WTC11 (cell line): Measurements from ENCODE around the gene BAG2. TPM values are rescaled to one million over a fixed set of nuclear protein-coding genes. Genes with fewer than 3 reads are reported as not detected.

ENCODE experiments used
- ATAC-seq: fragments of 200-7000 bp; cut with Tn5 transposase; 2 replicates; pipeline ENCODE4 v1.10.0; 2021; ENCODE audit warnings: mild to moderate bottlenecking, moderate library complexity
- CTCF ChIA-PET: fragments of 300-600 bp; sonication (Branson Sonifier 250); formaldehyde crosslinking; loops from one replicate; lab custom pipeline; 2021; ENCODE audit warnings: antibody characterized with exemption; lab: Charles Lee
- POLR2A ChIA-PET: fragments of 350-600 bp; sonication (Branson Sonifier 250); formaldehyde crosslinking; loops from one replicate; lab custom pipeline; 2021; ENCODE audit warnings: antibody characterized with exemption; lab: Charles Lee
- DNase-seq: peaks from one replicate; pipeline ENCODE4 v3.0.0; 2021; ENCODE audit warnings: low spot score
- H3K27ac Mint-ChIP-seq: 2 replicates; pipeline ENCODE4 v1.8.0; 2021; ENCODE audit warnings: mixed read lengths
- H3K27me3 Mint-ChIP-seq: 2 replicates; pipeline ENCODE4 v1.8.0; 2021; ENCODE audit warnings: low read depth, mild to moderate bottlenecking, moderate library complexity, mixed read lengths
- H3K36me3 Mint-ChIP-seq: 2 replicates; pipeline ENCODE4 v1.8.0; 2021; ENCODE audit warnings: mixed read lengths
- H3K4me1 Mint-ChIP-seq: 2 replicates; pipeline ENCODE4 v1.8.0; 2022; ENCODE audit warnings: mixed read lengths
- H3K4me3 Mint-ChIP-seq: 2 replicates; pipeline ENCODE4 v1.8.0; 2021; ENCODE audit warnings: mild to moderate bottlenecking, moderate library complexity, mixed read lengths
- H3K9me3 Mint-ChIP-seq: 2 replicates; pipeline ENCODE4 v1.8.0; 2021; ENCODE audit warnings: mixed read lengths
- CBFB ChIP-seq: sonication (generic); formaldehyde crosslinking; IDR thresholded peaks from 2 replicates; pipeline ENCODE4 v1.8.1; 2022; ENCODE audit warnings: mild to moderate bottlenecking, low read depth, missing genetic modification reagents
- CTCF ChIP-seq: fragments of 200-600 bp; IDR thresholded peaks from 2 replicates; pipeline ENCODE4 v1.8.0; 2022; ENCODE audit warnings: antibody characterized with exemption
- ESRRA ChIP-seq: sonication (generic); formaldehyde crosslinking; IDR thresholded peaks from 2 replicates; pipeline ENCODE4 v1.8.1; 2022; ENCODE audit warnings: mild to moderate bottlenecking, missing genetic modification reagents, borderline replicate concordance
- FOXJ3 ChIP-seq: sonication (generic); formaldehyde crosslinking; IDR thresholded peaks from 2 replicates; pipeline ENCODE4 v1.9.0; 2021; ENCODE audit warnings: missing genetic modification reagents, mild to moderate bottlenecking, borderline replicate concordance
- GRHL2 ChIP-seq: fragments of 250-450 bp; sonication (Bioruptor Pico); IDR thresholded peaks from 2 replicates; pipeline ENCODE4 v1.8.0; 2022; ENCODE audit warnings: mild to moderate bottlenecking, moderate library complexity; ENCODE audit not compliant: insufficient replicate concordance, severe bottlenecking
- HMGA2 ChIP-seq: fragments of 250-450 bp; sonication (Bioruptor Pico); IDR thresholded peaks from 2 replicates; pipeline ENCODE4 v1.4.0; 2021; ENCODE audit warnings: mild to moderate bottlenecking, moderate library complexity
- IRF1 ChIP-seq: sonication (generic); formaldehyde crosslinking; IDR thresholded peaks from 2 replicates; pipeline ENCODE4 v1.8.0; 2023; ENCODE audit warnings: missing genetic modification reagents
- IRF2 ChIP-seq: sonication (generic); formaldehyde crosslinking; IDR thresholded peaks from 2 replicates; pipeline ENCODE4 v1.8.0; 2022; ENCODE audit warnings: low read depth, missing genetic modification reagents, borderline replicate concordance
- MXD4 ChIP-seq: fragments of 250-450 bp; sonication (Bioruptor Pico); IDR thresholded peaks from 2 replicates; pipeline ENCODE4 v1.8.0; 2021; ENCODE audit warnings: mild to moderate bottlenecking, moderate library complexity, borderline replicate concordance
- MYBL2 ChIP-seq: sonication (generic); formaldehyde crosslinking; IDR thresholded peaks from 2 replicates; pipeline ENCODE4 v1.8.1; 2023; ENCODE audit warnings: mild to moderate bottlenecking, moderate library complexity, missing genetic modification reagents
- NFE2L1 ChIP-seq: sonication (generic); formaldehyde crosslinking; IDR thresholded peaks from 2 replicates; pipeline ENCODE4 v1.8.1; 2023; ENCODE audit warnings: missing genetic modification reagents
- NR1H2 ChIP-seq: sonication (generic); formaldehyde crosslinking; IDR thresholded peaks from 2 replicates; pipeline ENCODE4 v1.9.0; 2021; ENCODE audit warnings: mild to moderate bottlenecking, moderate library complexity, missing genetic modification reagents
- SOX15 ChIP-seq: fragments of 250-450 bp; sonication (Bioruptor Pico); IDR thresholded peaks from 2 replicates; pipeline ENCODE4 v1.9.0; 2021; ENCODE audit warnings: mild to moderate bottlenecking
- SP1 ChIP-seq: sonication (generic); formaldehyde crosslinking; conservative IDR thresholded peaks from 2 replicates; pipeline ENCODE4 v1.8.1; 2022; ENCODE audit warnings: missing genetic modification reagents
- ZBTB21 ChIP-seq: sonication (generic); formaldehyde crosslinking; IDR thresholded peaks from 2 replicates; pipeline ENCODE4 v1.8.1; 2023; ENCODE audit warnings: mild to moderate bottlenecking, missing genetic modification reagents, borderline replicate concordance
- ZNF263 ChIP-seq: sonication (generic); formaldehyde crosslinking; IDR thresholded peaks from 2 replicates; pipeline ENCODE4 v1.8.1; 2022; ENCODE audit warnings: low read depth, mild to moderate bottlenecking, moderate library complexity, missing genetic modification reagents
- ZNF671 ChIP-seq: fragments of 250-450 bp; sonication (Bioruptor Pico); IDR thresholded peaks from 2 replicates; pipeline ENCODE4 v1.8.0; 2021; ENCODE audit warnings: mild to moderate bottlenecking
- ZSCAN18 ChIP-seq: fragments of 250-450 bp; sonication (Bioruptor Pico); IDR thresholded peaks from 2 replicates; pipeline ENCODE4 v2.1.2; 2022; ENCODE audit warnings: mild to moderate bottlenecking, moderate library complexity
- total RNA-seq: library from RNA; stranded (reverse); gene quantifications from 3 replicates; pipeline ENCODE4 v1.2.3, GENCODE V29; 2021
- TF ChIP-seq, protein P1 (sequence below): sonication (generic); formaldehyde crosslinking; IDR thresholded peaks from 2 replicates; pipeline ENCODE4 v1.8.1; 2022; ENCODE audit warnings: mild to moderate bottlenecking, missing genetic modification reagents, moderate library complexity, borderline replicate concordance
- TF ChIP-seq, protein P2 (sequence below): sonication (generic); formaldehyde crosslinking; IDR thresholded peaks from 2 replicates; pipeline ENCODE4 v1.8.1; 2022; ENCODE audit warnings: mild to moderate bottlenecking, moderate library complexity, missing genetic modification reagents
- TF ChIP-seq, protein P3 (sequence below): sonication (generic); formaldehyde crosslinking; conservative IDR thresholded peaks from 2 replicates; pipeline ENCODE4 v1.8.1; 2022; ENCODE audit warnings: mild to moderate bottlenecking, missing genetic modification reagents
- TF ChIP-seq, protein P4 (sequence below): sonication (generic); formaldehyde crosslinking; IDR thresholded peaks from 2 replicates; pipeline ENCODE4 v1.8.1; 2023; ENCODE audit warnings: mild to moderate bottlenecking, moderate library complexity, missing genetic modification reagents

BAG2 gene
- total RNA-seq, 1 experiment from 2014 or later, result 8.0 TPM

- no peaks in the 10 kb centered on the region for H3K4me1 Mint-ChIP-seq
- no peaks in the 10 kb centered on the region for H3K9me3 Mint-ChIP-seq
- ChIA-PET CTCF (no interaction called here), POLR2A (interaction anchor here (0.6 kb wide), 1 partner anchor 320 kb away, joined by 3 read pairs; no protein-coding TSS in a partner anchor)
- H3K27me3 Mint-ChIP-seq, result no peaks in the 10 kb centered on the region
- H3K4me3 Mint-ChIP-seq, result no peak overlapping the region
- no peak overlapping the region for H3K27ac Mint-ChIP-seq
- TF ChIP-seq, protein P1, sequence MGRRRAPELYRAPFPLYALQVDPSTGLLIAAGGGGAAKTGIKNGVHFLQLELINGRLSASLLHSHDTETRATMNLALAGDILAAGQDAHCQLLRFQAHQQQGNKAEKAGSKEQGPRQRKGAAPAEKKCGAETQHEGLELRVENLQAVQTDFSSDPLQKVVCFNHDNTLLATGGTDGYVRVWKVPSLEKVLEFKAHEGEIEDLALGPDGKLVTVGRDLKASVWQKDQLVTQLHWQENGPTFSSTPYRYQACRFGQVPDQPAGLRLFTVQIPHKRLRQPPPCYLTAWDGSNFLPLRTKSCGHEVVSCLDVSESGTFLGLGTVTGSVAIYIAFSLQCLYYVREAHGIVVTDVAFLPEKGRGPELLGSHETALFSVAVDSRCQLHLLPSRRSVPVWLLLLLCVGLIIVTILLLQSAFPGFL, result no peak
- TF ChIP-seq, protein P2, sequence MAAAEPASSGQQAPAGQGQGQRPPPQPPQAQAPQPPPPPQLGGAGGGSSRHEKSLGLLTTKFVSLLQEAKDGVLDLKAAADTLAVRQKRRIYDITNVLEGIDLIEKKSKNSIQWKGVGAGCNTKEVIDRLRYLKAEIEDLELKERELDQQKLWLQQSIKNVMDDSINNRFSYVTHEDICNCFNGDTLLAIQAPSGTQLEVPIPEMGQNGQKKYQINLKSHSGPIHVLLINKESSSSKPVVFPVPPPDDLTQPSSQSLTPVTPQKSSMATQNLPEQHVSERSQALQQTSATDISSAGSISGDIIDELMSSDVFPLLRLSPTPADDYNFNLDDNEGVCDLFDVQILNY (CRISPR knock-in tag), result no peak
- TF ChIP-seq HMGA2 (CRISPR knock-in tag) (no peak), NR1H2 (CRISPR knock-in tag) (no peak), CTCF (no peak)
- no peak for DNase-seq
- no peak for ATAC-seq
- H3K36me3 Mint-ChIP-seq, result peaks cover 18% of the 10 kb centered on the region; the same call in 1 of the 2 replicates
Measured at GRCh38 chr6:57162028-57162427, 10.1 kb upstream of the BAG2 start.

DNA sequence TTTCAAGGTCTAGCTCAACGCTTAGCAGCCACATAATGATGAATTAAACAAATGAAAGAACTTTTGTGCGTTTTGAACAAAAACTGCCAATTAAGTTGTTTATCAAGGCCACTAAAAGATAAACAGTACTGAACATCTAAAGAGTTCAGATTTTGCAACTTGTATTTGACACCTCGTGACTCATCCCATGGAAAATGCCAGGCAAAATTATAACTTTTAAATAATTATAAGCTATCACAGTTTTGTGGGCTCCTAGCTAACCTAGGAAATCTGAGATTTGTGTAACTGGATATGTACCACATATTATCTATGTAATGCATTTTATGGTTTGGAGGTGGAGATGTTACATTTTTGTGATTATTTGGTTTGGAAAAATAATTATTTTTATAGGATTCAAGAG, 9.6 kb upstream of the BAG2 start:
- ATAC-seq, result no peak
- DNase-seq, result no peak
- H3K4me1 Mint-ChIP-seq, result no peaks in the 10 kb centered on the region
- no peak overlapping the region for H3K4me3 Mint-ChIP-seq
- TF ChIP-seq, protein P3, sequence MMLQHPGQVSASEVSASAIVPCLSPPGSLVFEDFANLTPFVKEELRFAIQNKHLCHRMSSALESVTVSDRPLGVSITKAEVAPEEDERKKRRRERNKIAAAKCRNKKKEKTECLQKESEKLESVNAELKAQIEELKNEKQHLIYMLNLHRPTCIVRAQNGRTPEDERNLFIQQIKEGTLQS (CRISPR knock-in tag), result no peak
- TF ChIP-seq IRF2 (CRISPR knock-in tag) (no peak), NFE2L1 (no peak), SP1 (CRISPR knock-in tag) (no peak), ZBTB21 (no peak), MYBL2 (CRISPR knock-in tag) (no peak), FOXJ3 (CRISPR knock-in tag) (no peak), ZNF263 (CRISPR knock-in tag) (no peak), ZNF671 (CRISPR knock-in tag) (no peak)
- TF ChIP-seq, all 79 proteins: peak for 0
- Mint-ChIP-seq H3K9me3 (no peaks in the 10 kb centered on the region), H3K27me3 (no peaks in the 10 kb centered on the region), H3K27ac (no peak overlapping the region), H3K36me3 (peaks cover 18% of the 10 kb centered on the region; the same call in 1 of the 2 replicates)
- ChIA-PET POLR2A (interaction anchor here (0.6 kb wide), 1 partner anchor 320 kb away, joined by 3 read pairs; no protein-coding TSS in a partner anchor), CTCF (interaction anchor here (0.7 kb wide), 1 partner anchor 258 kb away, joined by 5 read pairs; no protein-coding TSS in a partner anchor)

- peaks cover 21% of the 10 kb centered on the region; the same call in 1 of the 2 replicates for H3K36me3 Mint-ChIP-seq
- H3K27ac Mint-ChIP-seq, result no peak overlapping the region
- H3K4me1 Mint-ChIP-seq, result no peaks in the 10 kb centered on the region
- DNase-seq (no peak), ATAC-seq (no peak)
- no peaks in the 10 kb centered on the region for H3K27me3 Mint-ChIP-seq
- POLR2A ChIA-PET, result no interaction called here
- CTCF ChIA-PET, result no interaction called here
- no peaks in the 10 kb centered on the region for H3K9me3 Mint-ChIP-seq
- H3K4me3 Mint-ChIP-seq, result no peak overlapping the region
- TF ChIP-seq GRHL2 (CRISPR knock-in tag) (no peak), SOX15 (CRISPR knock-in tag) (no peak)
Measured at GRCh38 chr6:57163956-57164355, 8.2 kb upstream of the BAG2 start.

- CTCF ChIA-PET, result no interaction called here
- no peaks in the 10 kb centered on the region for H3K9me3 Mint-ChIP-seq
- DNase-seq (no peak), ATAC-seq (no peak)
- H3K4me1 Mint-ChIP-seq, result peaks cover 4% of the 10 kb centered on the region; the same call in 1 of the 2 replicates
- H3K27me3 Mint-ChIP-seq, result no peaks in the 10 kb centered on the region
- H3K36me3 Mint-ChIP-seq, result peaks cover 21% of the 10 kb centered on the region; the same call in 1 of the 2 replicates
- no peak overlapping the region for H3K27ac Mint-ChIP-seq
- POLR2A ChIA-PET, result no interaction called here
- H3K4me3 Mint-ChIP-seq, result no peak overlapping the region
- TF ChIP-seq CBFB (CRISPR knock-in tag) (no peak), ZSCAN18 (CRISPR knock-in tag) (no peak), IRF1 (no peak), ESRRA (CRISPR knock-in tag) (no peak), MXD4 (no peak)
- TF ChIP-seq, protein P4, sequence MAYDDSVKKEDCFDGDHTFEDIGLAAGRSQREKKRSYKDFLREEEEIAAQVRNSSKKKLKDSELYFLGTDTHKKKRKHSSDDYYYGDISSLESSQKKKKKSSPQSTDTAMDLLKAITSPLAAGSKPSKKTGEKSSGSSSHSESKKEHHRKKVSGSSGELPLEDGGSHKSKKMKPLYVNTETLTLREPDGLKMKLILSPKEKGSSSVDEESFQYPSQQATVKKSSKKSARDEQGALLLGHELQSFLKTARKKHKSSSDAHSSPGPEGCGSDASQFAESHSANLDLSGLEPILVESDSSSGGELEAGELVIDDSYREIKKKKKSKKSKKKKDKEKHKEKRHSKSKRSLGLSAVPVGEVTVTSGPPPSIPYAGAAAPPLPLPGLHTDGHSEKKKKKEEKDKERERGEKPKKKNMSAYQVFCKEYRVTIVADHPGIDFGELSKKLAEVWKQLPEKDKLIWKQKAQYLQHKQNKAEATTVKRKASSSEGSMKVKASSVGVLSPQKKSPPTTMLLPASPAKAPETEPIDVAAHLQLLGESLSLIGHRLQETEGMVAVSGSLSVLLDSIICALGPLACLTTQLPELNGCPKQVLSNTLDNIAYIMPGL (CRISPR knock-in tag), result no peak
Measured at GRCh38 chr6:57165080-57165479, 7.0 kb upstream of the BAG2 start.
